ENCODE results near the gene GNB1.

- TF ChIP-seq CTCF (conservative IDR thresholded peaks at IDR 0.05; ENCODE audit: low read depth, low read length) = no peak
- TF ChIP-seq EZH2 (IDR thresholded peaks at IDR 0.05; ENCODE audit: borderline replicate concordance, low read depth, low read length, poor library complexity, severe bottlenecking) = no peak
These were observed 44.4 kb downstream of the GNB1 start for GRCh38 chr1:1846386-1846918.
